Activated CD8-positive, alpha-beta memory T cell treated with anti-CD3 and anti-CD28 coated beads, Interleukin-2, amount 50 U/mL, for 48 hours (primary cell): ENCODE results near the gene GATD1.

Source experiments
- DNase-seq: peaks from one replicate; pipeline ENCODE4 v3.0.0-alpha.2; 2020

Gene GATD1

DNA sequence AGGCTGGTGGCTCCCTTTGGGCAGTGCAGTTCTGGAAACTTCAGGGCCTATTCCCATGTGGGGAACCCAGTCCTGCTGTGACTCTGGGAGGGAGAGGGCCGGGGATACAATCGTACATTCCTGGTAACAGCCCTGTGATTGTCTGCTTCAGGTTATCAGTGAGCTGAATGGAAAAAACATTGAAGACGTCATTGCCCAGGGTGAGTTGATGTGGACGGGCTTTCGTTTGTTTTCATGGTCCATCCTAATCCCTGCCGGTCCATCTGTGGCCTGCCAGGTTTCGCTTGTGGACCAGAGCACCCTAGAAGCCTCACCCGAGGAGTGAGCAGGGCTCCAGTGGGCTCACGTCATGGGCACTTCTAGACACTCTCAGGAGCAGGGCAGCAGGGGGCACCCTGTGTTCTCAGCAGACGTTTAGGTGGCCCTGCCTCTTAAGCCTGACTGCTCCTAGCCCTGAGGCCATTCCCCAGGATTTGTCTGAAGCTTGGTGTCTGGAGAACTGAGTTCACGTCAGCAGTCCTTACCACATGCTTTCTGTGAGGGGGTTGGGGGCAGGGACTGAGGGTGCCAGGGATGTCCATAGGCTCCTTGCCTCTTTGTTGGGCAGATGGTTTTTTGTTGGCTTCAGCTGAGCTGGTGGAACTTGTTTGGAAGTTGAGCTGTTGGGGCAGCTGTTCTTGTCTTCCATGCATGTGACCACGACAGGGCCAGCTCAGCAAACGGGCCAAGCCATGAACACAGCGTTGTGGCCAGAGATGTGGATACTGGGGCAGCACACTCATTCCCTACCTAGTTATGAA, 34.4 kb upstream of the GATD1 start:
- peak; percentile 59 for DNase-seq

DNA sequence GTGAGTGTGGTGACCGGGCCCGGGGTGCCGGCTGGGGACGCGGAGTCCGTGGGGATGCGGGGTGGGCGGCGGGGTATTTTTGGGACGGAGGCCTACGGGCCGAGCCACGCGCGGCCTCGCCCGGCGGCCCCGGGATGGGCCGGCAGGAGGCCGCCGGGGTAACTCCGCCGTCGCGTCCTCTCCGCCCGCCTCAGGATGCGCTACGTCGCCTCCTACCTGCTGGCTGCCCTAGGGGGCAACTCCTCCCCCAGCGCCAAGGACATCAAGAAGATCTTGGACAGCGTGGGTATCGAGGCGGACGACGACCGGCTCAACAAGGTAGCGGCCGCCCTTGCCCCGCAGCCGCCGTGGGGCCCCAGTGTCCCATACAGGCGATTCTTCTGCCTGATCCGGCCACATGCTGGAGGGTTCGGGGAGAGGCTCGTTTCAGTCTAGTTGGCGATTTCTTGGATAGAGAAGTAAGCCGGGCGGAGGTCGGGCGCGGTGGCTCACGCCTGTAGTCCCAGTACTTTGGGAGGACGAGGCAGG, 32.8 kb upstream of the GATD1 start:
- peak; percentile 68 for DNase-seq

DNA sequence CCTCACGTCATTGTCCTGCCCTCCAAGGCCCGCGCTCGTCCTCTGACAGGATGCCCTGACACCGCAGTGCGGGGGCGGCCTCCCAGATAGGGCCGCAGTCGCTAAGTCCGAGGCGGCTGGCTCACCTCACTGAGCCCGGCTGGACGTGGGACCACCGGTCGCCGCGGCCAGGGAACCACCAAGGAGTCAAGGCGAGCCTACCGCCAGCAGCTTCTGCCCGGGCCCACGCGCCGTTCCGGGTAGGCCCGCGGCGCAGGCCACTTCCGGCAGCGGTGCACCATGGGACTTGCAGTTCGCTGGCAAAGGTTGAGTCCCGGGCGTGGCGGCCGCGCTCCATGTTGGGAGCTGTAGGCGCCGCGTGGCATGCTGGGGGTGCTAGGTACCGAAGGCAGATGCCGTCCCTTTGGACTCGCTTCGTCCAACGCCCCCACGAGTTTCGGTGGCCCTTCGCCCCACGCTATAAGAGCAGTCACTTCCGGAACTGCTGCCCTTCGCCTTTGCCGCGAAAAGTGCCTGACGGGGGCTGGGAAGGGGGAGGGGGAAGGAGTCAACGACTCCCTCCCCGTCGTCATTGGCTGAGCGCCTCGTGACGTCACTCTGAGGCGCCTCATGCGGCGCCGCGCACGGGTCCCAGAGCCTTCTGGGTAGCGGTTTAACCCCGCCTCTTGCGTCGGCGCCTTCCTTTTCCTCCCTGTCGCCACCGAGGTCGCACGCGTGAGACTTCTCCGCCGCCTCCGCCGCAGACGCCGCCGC, 32.2 kb upstream of the GATD1 start, which contains the start of gene RPLP2:
RPLP2 (plus strand) TSS at position 681 of the 753 bp plus-strand sequence. CDS start 268 bp downstream, outside the sequence.
- peak; percentile 99 for DNase-seq

DNA sequence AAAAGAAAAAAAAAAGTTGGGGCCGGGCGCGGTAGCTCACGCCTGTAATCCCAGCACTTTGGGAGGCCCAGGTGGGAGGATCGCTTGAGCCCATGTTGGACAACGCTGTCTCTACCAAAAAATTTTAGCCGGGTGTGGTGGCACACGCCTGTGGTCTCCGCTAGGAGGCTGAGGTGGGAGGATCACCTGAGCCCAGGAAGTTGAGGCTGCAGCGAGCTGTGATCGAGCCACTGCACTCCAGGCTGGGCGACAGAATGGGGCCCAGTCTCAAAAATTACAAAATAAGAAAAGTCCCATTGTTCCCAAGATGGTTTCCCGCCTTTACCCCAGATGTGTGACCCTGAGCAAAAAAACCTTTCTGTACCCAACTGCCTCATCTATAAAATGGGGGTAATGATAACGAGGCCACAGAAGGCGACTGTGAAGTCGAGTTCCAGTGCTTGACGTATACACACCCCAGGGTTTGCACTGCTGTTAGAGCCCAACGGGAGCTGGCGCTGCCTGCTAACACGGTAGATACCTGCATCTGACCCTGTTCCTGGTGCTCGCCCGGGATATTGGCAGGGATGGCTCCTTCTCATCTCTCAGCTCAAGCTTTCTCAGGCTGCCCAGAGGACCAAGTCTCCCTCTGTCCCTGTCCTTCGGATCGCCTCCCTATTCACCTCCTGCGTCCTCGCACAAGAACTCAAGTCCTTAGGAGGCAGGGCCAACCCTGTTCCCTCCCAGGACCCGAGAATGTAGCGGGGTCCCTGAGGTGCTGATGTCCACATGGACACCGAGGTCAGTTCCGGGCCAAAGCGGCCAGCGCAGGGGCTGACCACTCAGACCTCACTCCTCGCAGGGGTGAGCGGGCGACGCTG, 31.4 kb upstream of the GATD1 start:
- DNase-seq = peak; percentile 66

DNA sequence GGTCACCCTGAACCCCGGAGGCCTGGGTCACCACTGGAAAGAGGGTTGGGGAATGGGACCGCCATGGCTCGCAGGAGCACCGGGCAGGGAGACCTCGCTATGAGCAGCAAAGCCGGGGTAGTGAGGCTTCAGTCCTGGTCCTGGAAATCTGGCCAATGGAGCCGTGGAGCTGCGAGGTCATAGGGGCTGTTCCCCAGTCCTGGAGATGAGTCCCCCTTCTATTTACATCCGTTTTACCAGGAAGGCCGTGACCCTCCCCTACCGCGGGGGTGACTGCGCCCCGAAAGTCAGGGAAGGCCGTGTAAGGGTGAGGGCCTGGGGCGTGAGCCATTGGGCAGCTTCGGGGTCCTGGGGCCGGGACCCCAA, 27.3 kb upstream of the GATD1 start:
- no peak for DNase-seq

DNA sequence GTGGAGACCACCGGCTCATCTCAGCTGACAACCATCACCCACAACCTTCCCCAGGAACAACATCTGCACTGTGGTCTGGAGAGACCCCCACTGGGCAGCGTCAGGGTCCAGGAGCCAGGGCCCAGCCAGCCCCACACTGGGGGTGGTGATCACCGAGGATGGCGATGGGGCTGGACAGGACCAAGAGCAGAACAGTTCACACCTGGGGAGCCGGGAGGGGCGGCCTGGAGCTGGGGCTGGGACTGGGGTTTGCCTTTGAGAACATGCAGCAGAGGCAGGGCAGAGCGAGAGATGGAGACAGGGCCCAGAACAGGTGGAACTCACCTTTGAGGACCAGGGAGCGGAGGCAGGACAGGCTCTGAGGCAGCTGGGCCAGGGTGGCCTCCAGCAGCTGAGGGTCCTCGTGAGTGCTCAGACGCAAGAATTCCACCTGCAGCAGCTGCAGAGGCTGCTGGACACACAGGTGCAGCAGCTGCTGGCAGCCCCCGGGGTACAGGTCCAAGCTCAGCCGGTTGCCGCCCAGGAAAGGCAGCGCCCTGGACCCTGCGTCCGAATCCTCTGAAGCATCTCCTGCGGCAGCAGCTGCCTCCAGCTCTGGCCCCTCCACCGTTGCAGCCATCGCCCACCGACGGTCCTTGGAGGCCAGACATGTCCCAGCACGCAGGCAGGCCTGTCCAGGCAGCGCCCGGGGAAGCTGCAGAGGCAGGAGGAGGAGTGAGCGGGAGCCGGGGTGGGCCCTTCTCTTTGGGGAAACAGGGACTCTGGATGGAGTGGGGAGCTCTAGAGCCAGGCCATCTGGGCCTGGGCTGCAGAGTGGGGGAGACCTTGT, 26.7 kb upstream of the GATD1 start:
- DNase-seq = no peak

DNA sequence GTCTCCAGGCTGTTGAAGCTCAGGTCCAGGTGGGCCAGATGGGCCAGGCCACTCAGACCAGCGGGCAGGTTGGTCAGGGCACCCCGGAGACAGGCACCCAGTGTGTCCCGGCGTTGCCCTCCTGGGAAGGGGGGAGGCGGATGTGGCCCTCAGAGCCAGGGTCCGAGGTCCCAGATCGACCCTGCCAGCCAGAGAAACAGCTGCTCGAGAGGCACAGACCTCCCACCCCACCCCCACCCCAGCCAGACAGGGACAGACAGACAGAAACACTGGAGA, 26.1 kb upstream of the GATD1 start:
- no peak for DNase-seq

DNA sequence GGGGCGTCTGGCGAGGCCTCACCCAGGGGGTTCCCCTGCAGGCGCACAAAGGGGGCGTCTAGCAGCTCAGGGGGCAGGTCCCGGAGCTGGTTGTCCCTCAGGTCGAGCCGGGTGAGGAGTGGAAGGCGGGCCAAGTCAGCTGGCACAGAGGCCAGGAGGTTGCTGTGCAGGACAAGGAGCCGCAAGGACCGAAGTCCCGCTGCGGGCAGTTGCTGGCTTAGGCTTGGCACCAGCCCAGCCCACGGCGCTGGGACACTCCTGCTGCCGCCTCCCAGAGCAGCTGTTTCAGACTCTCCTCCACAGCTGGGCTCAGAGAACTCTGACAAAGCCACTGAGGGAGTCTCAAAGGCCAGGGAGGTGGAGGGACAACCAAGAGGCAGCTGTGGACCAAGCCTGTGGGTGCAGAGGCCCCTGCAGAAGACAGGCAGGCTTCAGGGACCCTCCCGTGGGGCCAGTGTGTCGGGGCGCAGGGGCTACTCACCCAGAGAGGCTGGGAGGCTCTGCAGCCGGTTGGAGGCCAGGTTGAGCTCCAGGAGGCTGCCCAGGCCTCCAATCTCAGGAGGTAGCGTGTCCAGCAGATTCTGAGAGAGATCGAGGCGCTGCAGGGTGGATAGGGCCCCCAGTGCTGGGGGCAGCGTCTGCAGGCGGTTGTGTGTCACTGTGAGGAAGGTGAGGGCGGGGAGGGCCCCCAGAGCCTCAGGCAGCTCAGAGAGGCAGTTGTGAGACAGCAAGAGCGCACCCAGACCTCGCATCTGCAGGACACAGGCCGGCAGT, 25.6 kb upstream of the GATD1 start:
- DNase-seq = no peak

DNA sequence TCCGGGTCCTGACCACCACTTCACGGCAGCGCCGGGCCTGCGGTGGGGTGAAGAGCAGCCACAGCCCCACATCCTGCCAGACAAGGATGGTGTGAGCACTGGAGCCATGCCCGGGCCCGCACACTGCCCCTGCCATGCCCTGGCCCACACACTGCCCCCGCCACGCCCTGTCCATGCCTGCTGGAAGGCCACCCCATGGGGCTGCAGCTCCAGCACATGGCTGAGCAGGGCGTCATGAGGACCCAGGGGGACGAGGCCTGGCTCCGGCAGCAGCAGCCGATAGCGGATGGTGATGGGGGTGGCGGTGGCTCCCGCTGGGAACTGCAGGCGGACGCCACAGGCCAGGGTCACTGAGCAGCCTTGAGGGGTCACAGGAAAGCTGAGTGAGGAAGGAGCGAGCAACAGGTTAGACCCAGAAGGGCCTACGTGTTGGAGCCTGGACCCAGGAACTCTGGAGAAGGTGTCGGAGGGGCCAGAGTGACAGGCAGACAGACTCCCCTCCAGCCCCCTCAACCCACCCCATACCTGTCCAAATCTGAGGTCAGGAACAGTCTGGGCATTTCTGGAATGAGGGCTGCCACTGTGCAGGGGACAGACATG, 24.8 kb upstream of the GATD1 start:
- no peak for DNase-seq

DNA sequence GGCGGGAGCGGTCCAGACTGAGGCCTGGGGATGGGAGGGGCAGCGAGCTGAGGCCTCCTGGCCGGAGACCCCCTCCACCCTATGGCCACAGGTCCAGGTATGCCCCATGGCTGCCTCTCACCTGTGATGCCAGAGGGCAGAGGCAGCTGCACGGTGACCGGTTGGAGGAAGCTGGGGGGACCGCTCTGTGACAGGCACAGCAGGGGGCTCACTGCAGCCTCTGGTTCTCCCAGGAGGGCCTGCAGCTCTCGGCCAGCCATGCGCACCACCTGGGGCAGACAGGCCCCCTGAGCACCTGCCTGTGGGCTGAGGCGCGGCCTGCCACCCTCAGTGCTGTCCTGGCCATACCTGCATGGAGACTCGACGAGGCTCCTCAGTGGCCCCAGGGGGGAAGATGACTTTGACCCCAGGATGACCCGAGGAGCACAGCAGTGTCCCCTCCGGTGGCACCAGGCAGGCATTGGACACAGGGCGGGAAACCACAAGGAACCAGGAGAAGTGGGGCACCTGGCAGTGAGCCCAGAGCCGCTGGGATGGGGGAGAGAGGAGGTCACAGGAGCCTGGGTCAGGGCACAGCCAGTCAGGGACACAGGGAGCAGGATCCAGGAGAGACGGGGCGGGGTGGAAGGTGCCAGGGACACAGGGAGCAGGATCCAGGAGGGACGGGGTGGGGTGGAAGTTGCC, 24.0 kb upstream of the GATD1 start:
- DNase-seq = no peak

DNA sequence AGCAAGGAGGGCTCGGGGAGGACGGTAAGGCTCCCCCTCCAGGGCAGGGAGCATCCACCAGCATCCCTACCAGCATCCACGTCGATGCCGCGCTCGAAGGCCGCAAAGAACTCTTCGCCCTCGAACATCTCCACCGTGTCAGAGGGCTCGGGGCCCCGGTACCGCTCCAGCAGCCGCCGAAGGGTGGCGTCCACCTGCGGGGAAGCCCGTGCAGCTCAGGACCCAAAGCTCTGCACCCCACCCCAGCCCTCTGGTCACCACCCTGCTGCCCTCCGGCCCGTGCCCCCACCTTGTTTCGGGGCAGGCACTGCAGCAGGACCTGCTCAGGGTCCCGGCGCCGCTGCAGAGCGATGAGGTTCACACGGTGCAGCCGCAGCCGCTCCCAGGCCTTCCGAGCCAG, 23.2 kb upstream of the GATD1 start:
- DNase-seq = no peak

DNA sequence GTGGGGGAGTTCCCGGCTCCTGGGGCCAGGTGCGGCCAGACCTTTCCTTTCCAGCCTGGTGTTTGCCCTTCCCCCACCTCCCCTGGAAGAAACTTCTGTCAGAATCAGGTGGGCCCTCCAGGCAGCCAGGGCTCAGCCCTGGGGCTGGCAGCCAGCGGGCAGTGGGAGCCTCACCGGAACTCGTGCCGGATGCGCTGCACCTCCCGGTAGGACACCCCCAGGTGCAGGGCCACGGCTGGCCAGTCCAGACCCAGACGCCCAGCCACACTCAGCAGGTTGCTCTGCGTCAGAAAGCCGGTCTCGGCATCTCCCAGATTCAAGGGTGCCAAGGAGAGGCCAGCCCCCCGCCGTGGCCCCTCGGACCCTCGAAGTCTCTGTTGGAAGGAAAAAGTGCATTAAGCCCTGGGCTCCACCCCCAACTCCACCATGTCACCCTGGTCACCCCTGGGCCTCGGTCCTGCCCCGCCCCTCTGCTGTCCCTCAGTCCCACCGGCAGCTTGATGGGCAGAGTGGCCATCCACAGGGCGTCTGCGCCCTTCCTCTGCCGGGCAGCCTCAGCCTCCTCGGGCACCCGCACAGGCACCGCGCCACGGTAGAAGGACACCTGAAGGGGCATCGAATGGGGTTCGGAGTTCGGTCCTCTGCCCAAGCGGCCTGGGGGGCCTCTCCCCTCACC, 22.5 kb upstream of the GATD1 start:
- no peak for DNase-seq

DNA sequence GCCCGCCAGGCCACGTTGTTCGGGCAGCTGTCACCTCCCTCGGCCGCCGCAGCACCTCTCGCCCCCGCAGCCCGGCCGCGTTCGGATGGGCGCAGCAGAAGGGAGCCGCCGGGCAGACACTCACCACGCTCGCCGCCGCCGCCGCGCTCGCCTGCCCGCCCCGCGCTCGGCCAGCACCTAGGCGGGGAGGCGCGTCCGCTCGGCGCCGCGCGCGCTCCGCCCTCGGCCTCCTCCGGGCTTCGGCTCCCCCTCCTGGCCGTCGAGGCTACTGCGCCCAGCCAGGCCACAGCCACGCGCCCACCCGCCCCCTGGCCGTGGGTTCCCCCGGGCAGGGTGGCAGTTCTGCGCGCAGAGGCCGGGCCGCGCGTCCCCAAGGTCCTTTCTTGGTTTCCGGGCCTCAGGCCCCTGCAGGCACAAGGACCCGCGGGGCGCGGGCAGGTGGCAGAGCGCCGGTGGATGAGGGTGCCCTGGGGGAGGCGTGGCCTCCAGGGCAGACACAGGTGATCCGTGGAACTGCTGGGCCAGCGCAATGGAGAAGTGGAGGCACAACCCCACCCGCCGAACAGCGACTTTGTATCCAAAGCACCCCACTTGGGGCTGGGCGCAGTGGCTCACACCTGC, 20.9 kb upstream of the GATD1 start, which contains the start of gene SLC25A22:
SLC25A22 (minus strand) TSS at position 189 of the 621 bp plus-strand sequence. CDS start 3,275 bp downstream, outside the sequence.
- peak; percentile 92 for DNase-seq

DNA sequence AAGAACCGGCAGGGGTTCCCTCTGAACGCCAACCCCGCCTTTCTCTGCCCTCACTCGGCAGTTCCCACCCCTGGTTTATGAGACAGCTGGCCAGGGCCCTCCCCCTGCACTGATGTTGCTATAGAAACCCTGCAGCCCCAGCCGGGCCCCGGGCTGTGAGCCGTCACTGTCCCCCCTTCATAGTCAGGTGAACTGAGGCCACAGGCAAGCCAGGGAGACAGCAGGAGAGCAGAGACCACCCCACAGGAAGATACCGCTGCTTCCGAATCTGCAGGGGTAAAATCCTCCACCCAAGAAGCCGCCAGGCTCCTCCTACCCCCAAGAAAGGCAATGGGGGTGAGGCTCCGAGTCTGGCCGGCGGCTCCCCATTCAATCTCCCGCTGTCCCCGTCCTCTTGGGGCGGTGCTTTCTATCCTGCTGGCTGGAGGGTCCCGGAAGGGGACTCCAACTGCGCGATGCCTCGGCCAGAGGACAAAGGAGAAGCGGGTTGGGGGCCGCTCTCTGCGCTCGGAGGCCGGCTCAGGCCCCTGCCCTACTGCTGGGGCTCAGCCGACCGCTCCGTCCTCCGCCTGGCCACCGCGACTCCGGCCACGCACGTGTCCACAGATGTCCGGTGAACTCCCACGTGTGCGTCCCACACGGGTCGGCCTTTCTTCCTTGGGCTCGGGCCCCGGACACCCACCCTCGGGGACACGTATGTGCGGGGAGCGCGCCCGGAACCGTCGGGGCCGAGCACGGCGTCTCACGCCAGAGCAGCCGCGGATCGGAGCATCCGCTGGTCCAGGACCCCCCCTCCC, 20.2 kb upstream of the GATD1 start:
- DNase-seq = peak; percentile 87

DNA sequence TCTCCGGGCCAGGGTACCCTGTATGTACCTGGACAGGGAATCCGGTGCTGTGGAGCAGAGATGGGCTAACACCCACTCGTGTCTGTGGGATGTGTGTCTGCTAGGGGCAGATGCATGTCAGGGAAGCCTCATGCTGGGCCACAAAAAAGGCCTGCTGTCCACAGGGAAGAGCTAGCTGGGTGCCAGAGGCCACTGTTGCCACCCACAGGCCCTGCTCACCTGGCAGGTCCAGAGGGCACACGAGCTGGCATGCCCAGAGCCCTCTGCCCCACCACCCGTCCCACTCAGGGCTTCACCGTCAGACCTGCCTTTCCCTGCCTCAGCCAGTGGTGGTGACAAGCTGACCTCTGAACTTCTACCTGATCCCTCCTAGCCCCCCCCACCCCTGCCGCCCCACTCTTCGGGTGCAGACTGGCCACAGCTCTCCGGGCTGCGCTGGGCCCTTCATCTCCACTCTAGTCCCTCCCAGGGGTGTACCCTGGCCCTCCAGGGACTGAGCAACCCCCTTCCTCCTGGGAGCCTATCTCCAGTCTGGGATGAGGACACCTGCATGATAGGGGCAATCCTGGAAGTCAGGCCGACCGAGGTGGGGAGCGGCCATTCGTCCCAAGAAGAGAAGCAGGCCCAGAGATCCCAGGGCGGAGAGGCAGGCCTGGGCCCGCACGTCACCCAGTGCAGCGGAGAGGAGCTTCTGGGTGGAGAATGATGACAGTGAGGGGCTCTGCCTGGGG, 19.4 kb upstream of the GATD1 start:
- peak; percentile 86 for DNase-seq

DNA sequence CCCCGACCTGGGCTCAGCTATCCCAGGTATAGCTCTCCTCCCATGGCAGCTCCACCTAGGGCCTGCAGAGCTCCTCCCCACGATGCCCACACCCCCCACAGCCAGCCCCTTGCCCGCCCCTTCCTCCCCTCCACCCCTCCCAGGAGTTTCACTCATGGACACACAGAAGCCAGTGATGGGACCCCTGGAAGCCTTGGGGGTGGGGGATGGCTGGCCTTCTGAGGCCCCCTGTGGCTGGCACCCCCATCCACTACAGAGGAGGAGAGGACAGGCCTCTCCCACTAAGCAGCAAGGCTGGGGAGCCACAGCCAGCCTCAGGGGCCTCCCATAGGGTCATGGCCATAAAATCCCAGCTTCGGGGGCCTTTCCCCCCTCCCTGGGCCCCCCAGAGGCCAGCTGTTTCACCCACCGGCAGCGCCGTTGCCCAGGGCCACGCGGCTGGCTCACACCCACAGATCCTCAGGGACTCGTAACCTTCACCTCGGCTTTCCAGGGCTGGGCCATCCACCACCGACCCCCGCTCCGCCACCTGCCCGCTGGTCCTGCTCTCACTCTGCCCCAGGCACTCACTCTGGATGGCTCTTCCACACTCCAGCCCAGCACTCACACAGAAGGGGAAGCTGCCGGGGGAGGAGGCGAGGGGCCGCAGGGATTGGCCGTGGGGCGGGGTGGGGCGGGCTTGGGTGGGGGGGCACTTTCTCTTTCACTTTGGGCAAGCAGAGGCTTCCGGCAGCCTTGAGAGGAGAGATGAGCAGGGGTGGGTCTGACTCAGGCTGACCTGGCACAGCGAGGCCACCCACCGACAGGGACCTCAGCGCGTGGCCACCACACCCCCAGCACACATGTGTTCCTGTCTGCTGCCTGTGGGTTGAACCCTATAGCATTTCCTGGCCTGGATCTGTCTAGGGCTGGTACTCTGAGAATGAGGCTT, 18.6 kb upstream of the GATD1 start:
- DNase-seq = peak; percentile 89
